Motor neuron (in vitro differentiated cells): ENCODE results near the gene MTCH1. TPM values are rescaled to one million over a fixed set of nuclear protein-coding genes. Genes with fewer than 3 reads are reported as not detected.

Experiments
- total RNA-seq, 8 experiments: library from RNA; unstranded; fragments of 300-600 nt; gene quantifications; 2 replicates each; pipeline versions ENCODE4 v1.2.3 to v1.2.4, GENCODE V29; 2022

MTCH1 gene
- total RNA-seq, 8 experiments from 2014 or later = 84.8 to 271 (median 119) TPM

Other genes starting within 250 kb of the MTCH1 start
- gene CPNE5, start 146.8 kb downstream of the MTCH1 start, total RNA-seq = 1 to 10 TPM in 6 of 8 experiments, under 1 TPM in 2; 0.45 to 3.1 (median 1.7) TPM
- gene PPIL1, start 111.4 kb downstream of the MTCH1 start, total RNA-seq = 10 to 100 TPM; 36.4 to 77.1 (median 48.4) TPM
- 10 to 100 TPM; 22.2 to 55.6 (median 34.5) TPM for gene C6orf89, start 100.2 kb downstream of the MTCH1 start, total RNA-seq
- 1 to 10 TPM in 2 of 8 experiments, under 1 TPM in 4, not detected in 2; 0.09 to 3.4 (median 0.30) TPM for gene PI16, start 31.5 kb downstream of the MTCH1 start, total RNA-seq
- 1 to 10 TPM in 2 of 8 experiments, under 1 TPM in 4, not detected in 2; 0.14 to 1.8 (median 0.53) TPM for gene FGD2, start 19.5 kb upstream of the MTCH1 start, total RNA-seq
- gene PIM1, start 184.0 kb upstream of the MTCH1 start, total RNA-seq = 10 to 100 TPM in 5 of 8 experiments, 1 to 10 TPM in 3; 3.1 to 26.3 (median 17.9) TPM